ENCODE measurements around the gene OR52K2. TPM values are rescaled to one million over a fixed set of nuclear protein-coding genes. Genes with fewer than 3 reads are reported as not detected.

OR52K2 gene
- total RNA-seq, 4 donors from 2014 or later: not detected

DNA sequence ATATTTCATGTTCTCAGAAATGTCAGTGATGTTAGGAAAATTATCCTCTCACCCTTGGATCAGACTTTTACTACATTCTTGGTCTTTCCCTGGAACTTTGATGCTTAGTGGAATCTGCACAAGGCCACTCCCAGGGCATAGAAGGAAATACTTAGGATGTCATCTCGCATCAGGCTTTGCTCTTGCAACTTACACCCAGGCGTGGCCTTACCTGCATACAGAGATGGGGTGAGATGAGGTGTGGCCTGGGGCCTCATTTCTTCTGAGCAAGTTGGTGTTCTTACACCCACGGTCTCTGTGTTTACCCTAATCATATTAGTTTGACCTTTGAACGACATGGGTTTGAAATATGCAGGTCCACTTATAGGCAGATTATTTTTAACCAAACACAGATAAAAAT lies 19.0 kb upstream of the OR52K2 start:
- WGBS, 2 donors (ENCODE audit: low coverage in 1 of 2): 40% methylated on average over 4 of the region's 4 CpGs
- Histone ChIP-seq H3K27ac (no peak overlapping the region), H3K4me1 (no peaks in the 10 kb centered on the region), H3K27me3 (no peaks in the 10 kb centered on the region), H3K9me3 (no peaks in the 10 kb centered on the region), H3K36me3 (no peaks in the 10 kb centered on the region), H3K4me3 (no peak overlapping the region)
- in situ Hi-C loops (cut with MboI; ENCODE audit: low pct_ligation_motif_present in 1 of 4, low pct_unique_long_range_greater_than_20kb in 1 of 4, low sequenced_read_pairs in 3 of 4) (no loop called here), intact Hi-C loops (cut with DNase I; ENCODE audit: low total_unique reads) (no loop called here)
- TF ChIP-seq POLR2A (IDR thresholded peaks at IDR 0.05): no peak
- TF ChIP-seq, protein P1, sequence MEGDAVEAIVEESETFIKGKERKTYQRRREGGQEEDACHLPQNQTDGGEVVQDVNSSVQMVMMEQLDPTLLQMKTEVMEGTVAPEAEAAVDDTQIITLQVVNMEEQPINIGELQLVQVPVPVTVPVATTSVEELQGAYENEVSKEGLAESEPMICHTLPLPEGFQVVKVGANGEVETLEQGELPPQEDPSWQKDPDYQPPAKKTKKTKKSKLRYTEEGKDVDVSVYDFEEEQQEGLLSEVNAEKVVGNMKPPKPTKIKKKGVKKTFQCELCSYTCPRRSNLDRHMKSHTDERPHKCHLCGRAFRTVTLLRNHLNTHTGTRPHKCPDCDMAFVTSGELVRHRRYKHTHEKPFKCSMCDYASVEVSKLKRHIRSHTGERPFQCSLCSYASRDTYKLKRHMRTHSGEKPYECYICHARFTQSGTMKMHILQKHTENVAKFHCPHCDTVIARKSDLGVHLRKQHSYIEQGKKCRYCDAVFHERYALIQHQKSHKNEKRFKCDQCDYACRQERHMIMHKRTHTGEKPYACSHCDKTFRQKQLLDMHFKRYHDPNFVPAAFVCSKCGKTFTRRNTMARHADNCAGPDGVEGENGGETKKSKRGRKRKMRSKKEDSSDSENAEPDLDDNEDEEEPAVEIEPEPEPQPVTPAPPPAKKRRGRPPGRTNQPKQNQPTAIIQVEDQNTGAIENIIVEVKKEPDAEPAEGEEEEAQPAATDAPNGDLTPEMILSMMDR (IDR thresholded peaks at IDR 0.05): no peak
- no peak for DNase-seq

GRCh38 chr11:4433856-4434255 lies 15.2 kb upstream of the OR52K2 start:
- WGBS, 2 donors (ENCODE audit: low coverage in 1 of 2): 76 to 89% methylated on average over 1 to 2 of the region's 2 CpGs
- no peak for DNase-seq
- TF ChIP-seq EP300 (IDR thresholded peaks at IDR 0.05; ENCODE audit: low read depth) (no peak), POLR2AphosphoS5 (IDR thresholded peaks at IDR 0.05) (no peak), POLR2A (IDR thresholded peaks at IDR 0.05) (no peak)
- TF ChIP-seq, protein P1 (IDR thresholded peaks at IDR 0.05): no peak

GRCh38 chr11:4436411-4436810 lies 12.7 kb upstream of the OR52K2 start:
- intact Hi-C loops (cut with DNase I; ENCODE audit: low total_unique reads): no loop called here
- H3K4me1 ChIP-seq: no peaks in the 10 kb centered on the region
- in situ Hi-C loops (cut with MboI; ENCODE audit: low pct_ligation_motif_present in 1 of 4, low pct_unique_long_range_greater_than_20kb in 1 of 4, low sequenced_read_pairs in 3 of 4): no loop called here
- H3K27me3 ChIP-seq: no peaks in the 10 kb centered on the region
- no peaks in the 10 kb centered on the region for H3K9me3 ChIP-seq
- no peaks in the 10 kb centered on the region for H3K36me3 ChIP-seq
- no peak overlapping the region for H3K27ac ChIP-seq
- no peak for DNase-seq
- H3K4me3 ChIP-seq: no peak overlapping the region
- TF ChIP-seq, protein P1 (IDR thresholded peaks at IDR 0.05): no peak
- TF ChIP-seq POLR2AphosphoS5 (IDR thresholded peaks at IDR 0.05) (no peak), POLR2A (IDR thresholded peaks at IDR 0.05) (no peak), EP300 (IDR thresholded peaks at IDR 0.05; ENCODE audit: low read depth) (no peak)
- WGBS, 2 donors (ENCODE audit: low coverage in 1 of 2): 67 to 100% methylated on average over 1 of the region's 1 CpG

More at GRCh38 chr11:4433856-4434255, 15.2 kb upstream of the OR52K2 start:
- Histone ChIP-seq H3K4me1 (no peaks in the 10 kb centered on the region), H3K36me3 (no peaks in the 10 kb centered on the region), H3K4me3 (no peak overlapping the region), H3K27me3 (no peaks in the 10 kb centered on the region), H3K27ac (no peak overlapping the region), H3K9me3 (no peaks in the 10 kb centered on the region)
- intact Hi-C loops (cut with DNase I; ENCODE audit: low total_unique reads) (no loop called here), in situ Hi-C loops (cut with MboI; ENCODE audit: low pct_ligation_motif_present in 1 of 4, low pct_unique_long_range_greater_than_20kb in 1 of 4, low sequenced_read_pairs in 3 of 4) (no loop called here)

DNA sequence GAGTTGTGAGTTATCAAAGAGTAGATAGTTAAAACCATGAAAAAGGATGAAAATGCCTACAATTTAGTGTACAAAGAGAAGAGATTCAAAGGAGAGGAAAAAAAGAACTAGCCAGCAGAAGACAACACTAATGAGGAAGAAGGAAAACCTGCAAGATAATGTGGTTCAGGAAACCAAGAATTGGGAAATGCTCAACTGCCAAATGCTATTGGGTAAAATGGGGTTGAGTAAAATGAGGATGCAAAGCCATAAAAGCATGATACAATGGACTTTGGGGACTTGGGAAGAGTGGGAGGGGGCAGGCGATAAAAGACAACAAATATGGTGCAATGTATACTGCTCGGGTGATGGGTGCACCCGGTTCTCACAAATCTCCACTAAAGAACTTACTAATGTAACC lies 7.6 kb upstream of the OR52K2 start:
- WGBS, 2 donors (ENCODE audit: low coverage in 1 of 2): 81 to 88% methylated on average over 3 of the region's 3 CpGs
- no peaks in the 10 kb centered on the region for H3K9me3 ChIP-seq
- no peaks in the 10 kb centered on the region for H3K27me3 ChIP-seq
- intact Hi-C loops (cut with DNase I; ENCODE audit: low total_unique reads): no loop called here
- no peak overlapping the region for H3K4me3 ChIP-seq
- DNase-seq: no peak
- in situ Hi-C loops (cut with MboI; ENCODE audit: low pct_ligation_motif_present in 1 of 4, low pct_unique_long_range_greater_than_20kb in 1 of 4, low sequenced_read_pairs in 3 of 4): no loop called here
- H3K27ac ChIP-seq: no peak overlapping the region
- H3K36me3 ChIP-seq: no peaks in the 10 kb centered on the region
- H3K4me1 ChIP-seq: no peaks in the 10 kb centered on the region
- TF ChIP-seq POLR2AphosphoS5 (IDR thresholded peaks at IDR 0.05) (no peak), POLR2A (IDR thresholded peaks at IDR 0.05) (no peak), EP300 (IDR thresholded peaks at IDR 0.05; ENCODE audit: low read depth) (no peak)
- TF ChIP-seq, protein P1 (IDR thresholded peaks at IDR 0.05): no peak

All from transverse colon (tissue), 4 donors.